ENCODE results near the gene PLCXD3.
"Not testable (repeated sequence)": the region's sequence is repeated elsewhere in the genome, so short reads cannot be mapped to it uniquely, and the experiment has no call there.

PLCXD3 gene

GRCh38 chr5:41503860-41504259 is 6.5 kb downstream of the PLCXD3 start:
- TF ChIP-seq, protein P1, sequence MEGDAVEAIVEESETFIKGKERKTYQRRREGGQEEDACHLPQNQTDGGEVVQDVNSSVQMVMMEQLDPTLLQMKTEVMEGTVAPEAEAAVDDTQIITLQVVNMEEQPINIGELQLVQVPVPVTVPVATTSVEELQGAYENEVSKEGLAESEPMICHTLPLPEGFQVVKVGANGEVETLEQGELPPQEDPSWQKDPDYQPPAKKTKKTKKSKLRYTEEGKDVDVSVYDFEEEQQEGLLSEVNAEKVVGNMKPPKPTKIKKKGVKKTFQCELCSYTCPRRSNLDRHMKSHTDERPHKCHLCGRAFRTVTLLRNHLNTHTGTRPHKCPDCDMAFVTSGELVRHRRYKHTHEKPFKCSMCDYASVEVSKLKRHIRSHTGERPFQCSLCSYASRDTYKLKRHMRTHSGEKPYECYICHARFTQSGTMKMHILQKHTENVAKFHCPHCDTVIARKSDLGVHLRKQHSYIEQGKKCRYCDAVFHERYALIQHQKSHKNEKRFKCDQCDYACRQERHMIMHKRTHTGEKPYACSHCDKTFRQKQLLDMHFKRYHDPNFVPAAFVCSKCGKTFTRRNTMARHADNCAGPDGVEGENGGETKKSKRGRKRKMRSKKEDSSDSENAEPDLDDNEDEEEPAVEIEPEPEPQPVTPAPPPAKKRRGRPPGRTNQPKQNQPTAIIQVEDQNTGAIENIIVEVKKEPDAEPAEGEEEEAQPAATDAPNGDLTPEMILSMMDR (IDR thresholded peaks at IDR 0.05; ENCODE audit: low read depth, low read length) = no peak
- DNase-seq (ENCODE audit: low read depth in 2 of 2) = no peak
- H3K4me3 ChIP-seq (replicated peaks in 1 of 2; ENCODE audit: low read depth in 2 of 2, low read length in 2 of 2) = no peak overlapping the region

GRCh38 chr5:41503310-41503709 is 7.1 kb downstream of the PLCXD3 start:
- no peak for DNase-seq (ENCODE audit: low read depth in 2 of 2)
- TF ChIP-seq, protein P1 (IDR thresholded peaks at IDR 0.05; ENCODE audit: low read depth, low read length) = no peak
- H3K4me3 ChIP-seq (replicated peaks in 1 of 2; ENCODE audit: low read depth in 2 of 2, low read length in 2 of 2) = no peak overlapping the region

DNA sequence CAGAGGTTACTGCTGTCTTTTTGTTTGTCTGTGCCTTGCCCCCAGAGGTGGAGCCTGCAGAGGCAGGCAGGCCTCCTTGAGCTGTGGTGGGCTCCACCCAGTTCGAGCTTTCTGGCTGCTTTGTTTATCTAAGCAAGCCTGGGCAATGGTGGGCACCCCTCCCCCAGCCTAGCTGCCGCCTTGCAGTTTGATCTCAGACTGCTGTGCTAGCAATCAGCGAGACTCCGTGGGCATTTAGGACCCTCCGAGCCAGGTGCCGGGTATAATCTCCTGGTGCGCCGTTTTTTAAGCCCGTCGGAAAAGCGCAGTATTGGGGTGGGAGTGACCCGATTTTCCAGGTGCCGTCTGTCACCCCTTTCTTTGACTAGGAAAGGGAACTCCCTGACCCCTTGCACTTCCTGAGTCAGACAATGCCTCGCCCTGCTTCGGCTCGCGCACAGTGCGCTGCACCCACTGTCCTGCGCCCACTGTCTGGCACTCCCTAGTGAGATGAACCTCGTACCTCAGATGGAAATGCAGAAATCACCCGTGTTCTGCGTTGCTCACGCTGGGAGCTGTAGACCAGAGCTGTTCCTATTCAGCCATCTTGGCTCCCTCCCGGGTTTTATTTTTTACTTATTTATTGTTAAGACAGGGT is 16.8 kb downstream of the PLCXD3 start:
- H3K4me3 ChIP-seq (replicated peaks in 1 of 2; ENCODE audit: low read depth in 2 of 2, low read length in 2 of 2); DNase-seq (ENCODE audit: low read depth in 2 of 2): not testable (repeated sequence)

GRCh38 chr5:41485533-41485932 is 24.9 kb downstream of the PLCXD3 start:
- TF ChIP-seq, protein P1 (IDR thresholded peaks at IDR 0.05; ENCODE audit: low read depth, low read length) = no peak
- no peak for DNase-seq (ENCODE audit: low read depth in 2 of 2)

GRCh38 chr5:41482715-41483114 is 27.7 kb downstream of the PLCXD3 start:
- TF ChIP-seq, protein P1 (IDR thresholded peaks at IDR 0.05; ENCODE audit: low read depth, low read length) = no peak
- DNase-seq (ENCODE audit: low read depth in 2 of 2) = no peak
- no peak overlapping the region for H3K4me3 ChIP-seq (replicated peaks in 1 of 2; ENCODE audit: low read depth in 2 of 2, low read length in 2 of 2)

More at GRCh38 chr5:41485533-41485932, 24.9 kb downstream of the PLCXD3 start:
- no peak overlapping the region for H3K4me3 ChIP-seq (replicated peaks in 1 of 2; ENCODE audit: low read depth in 2 of 2, low read length in 2 of 2)

DNA sequence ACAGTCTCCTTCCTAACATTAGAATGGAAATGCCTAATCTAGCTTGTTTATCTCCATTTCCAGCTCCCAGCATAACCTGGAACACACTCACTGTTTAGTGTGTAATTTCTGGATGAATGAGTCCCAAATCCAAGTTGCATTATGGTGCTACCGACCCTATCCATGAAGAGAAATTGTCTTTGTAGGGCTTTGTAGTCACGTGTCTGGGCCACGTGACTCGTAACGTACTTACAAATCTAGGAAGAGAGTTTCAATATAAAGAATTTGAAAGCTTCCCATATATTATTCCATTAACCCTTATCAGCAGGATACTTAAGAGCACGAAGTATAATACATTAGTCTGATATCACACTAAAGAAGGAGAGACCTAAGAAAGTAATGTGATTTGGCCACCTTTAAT is 28.2 kb downstream of the PLCXD3 start:
- TF ChIP-seq, protein P1 (IDR thresholded peaks at IDR 0.05; ENCODE audit: low read depth, low read length) = no peak
- DNase-seq (ENCODE audit: low read depth in 2 of 2) = no peak
- no peak overlapping the region for H3K4me3 ChIP-seq (replicated peaks in 1 of 2; ENCODE audit: low read depth in 2 of 2, low read length in 2 of 2)

- DNase-seq (ENCODE audit: low read depth in 2 of 2); H3K4me3 ChIP-seq (replicated peaks in 1 of 2; ENCODE audit: low read depth in 2 of 2, low read length in 2 of 2): not testable (repeated sequence)
These were observed 38.7 kb downstream of the PLCXD3 start for GRCh38 chr5:41471571-41472208.
